Kidney epithelial cell (primary cell): ENCODE measurements around the gene HS3ST3B1. TPM values are rescaled to one million over a fixed set of nuclear protein-coding genes. Genes with fewer than 3 reads are reported as not detected.

Experiments
- DNase-seq: peaks from one replicate; pipeline ENCODE4 v3.0.0-alpha.2; 2010; ENCODE audit warnings: low read depth
- H3K27me3 ChIP-seq: 2 replicates; pipeline ENCODE4 v1.6.0; 2011; ENCODE audit warnings: low read length; ENCODE audit not compliant: control insufficient read depth, insufficient read depth
- H3K36me3 ChIP-seq: 2 replicates; pipeline ENCODE4 v1.5.1; 2011; ENCODE audit warnings: low read length; ENCODE audit not compliant: control insufficient read depth, insufficient read depth
- H3K4me3 ChIP-seq: 2 replicates; pipeline ENCODE4 v1.5.1; 2011; ENCODE audit warnings: low read depth, mild to moderate bottlenecking, control low read depth, low read length
- CTCF ChIP-seq: IDR thresholded peaks from 2 replicates; pipeline ENCODE4 v1.5.1; 2011; ENCODE audit warnings: mild to moderate bottlenecking, moderate library complexity, low read length, control low read depth, inconsistent platforms; ENCODE audit not compliant: insufficient read depth, poor library complexity, severe bottlenecking
- total RNA-seq: library from RNA; depleted of rRNA; stranded (reverse); fragments of >200 nt; gene quantifications from 2 replicates; pipeline ENCODE4 v1.2.3, GENCODE V29; 2015

The HS3ST3B1 gene
- total RNA-seq, 1 donor from 2014 or later = 25.1 TPM

DNA sequence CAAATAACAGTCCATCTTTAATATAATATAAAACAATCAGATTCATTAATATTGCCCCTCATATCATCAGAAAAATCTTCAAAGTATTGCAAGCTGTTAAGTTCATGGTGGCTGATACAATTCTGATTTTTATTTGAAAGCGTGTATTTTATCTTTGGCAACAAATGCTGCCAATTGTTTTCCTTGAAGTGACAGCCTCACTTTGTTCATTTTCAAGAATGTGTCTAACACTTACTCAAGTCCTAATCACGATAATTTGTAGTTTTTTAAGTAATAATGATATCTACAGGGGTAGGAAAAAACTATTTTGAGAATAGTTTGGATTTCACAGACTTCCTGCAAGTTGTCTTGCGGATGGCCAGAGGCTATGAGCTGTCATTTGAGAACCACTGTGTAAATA lies 75.8 kb downstream of the HS3ST3B1 start:
- H3K36me3 ChIP-seq = no peaks in the 10 kb centered on the region
- H3K4me3 ChIP-seq = no peak overlapping the region
- DNase-seq = no peak
- TF ChIP-seq CTCF = no peak
- H3K27me3 ChIP-seq = no peaks in the 10 kb centered on the region

GRCh38 chr17:14381606-14382005 lies 80.7 kb downstream of the HS3ST3B1 start:
- no peak for DNase-seq
- TF ChIP-seq CTCF = no peak

GRCh38 chr17:14387036-14387435 lies 86.2 kb downstream of the HS3ST3B1 start:
- no peak for TF ChIP-seq CTCF
- Histone ChIP-seq H3K27me3 (no peaks in the 10 kb centered on the region), H3K4me3 (no peak overlapping the region), H3K36me3 (no peaks in the 10 kb centered on the region)
- no peak for DNase-seq

More at GRCh38 chr17:14381606-14382005, 80.7 kb downstream of the HS3ST3B1 start:
- no peak overlapping the region for H3K4me3 ChIP-seq
- H3K36me3 ChIP-seq = no peaks in the 10 kb centered on the region
- H3K27me3 ChIP-seq = no peaks in the 10 kb centered on the region

GRCh38 chr17:14389681-14390080 lies 88.8 kb downstream of the HS3ST3B1 start:
- DNase-seq = no peak
- Histone ChIP-seq H3K36me3 (no peaks in the 10 kb centered on the region), H3K27me3 (no peaks in the 10 kb centered on the region), H3K4me3 (no peak overlapping the region)
- TF ChIP-seq CTCF = no peak

DNA sequence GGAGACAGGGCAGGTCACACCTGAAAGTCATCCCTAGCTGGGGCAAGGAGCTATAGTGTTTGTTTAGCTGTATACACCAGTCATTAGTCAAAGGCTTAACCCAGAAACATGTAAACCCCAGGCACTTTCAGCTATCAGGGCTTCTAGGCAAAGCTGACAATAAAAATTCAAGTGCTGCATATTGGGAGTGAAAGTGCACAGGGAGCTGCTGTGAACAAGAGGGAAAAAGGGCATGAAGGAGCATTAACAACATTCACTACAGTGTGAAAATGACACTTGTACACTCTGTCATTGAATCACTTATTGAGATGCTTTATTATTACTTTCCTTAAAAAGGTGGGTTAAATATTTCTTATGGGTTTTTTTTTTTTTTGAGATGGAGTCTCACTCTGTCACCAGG lies 92.8 kb downstream of the HS3ST3B1 start:
- no peak for DNase-seq
- H3K36me3 ChIP-seq = no peaks in the 10 kb centered on the region
- H3K4me3 ChIP-seq = no peak overlapping the region
- H3K27me3 ChIP-seq = no peaks in the 10 kb centered on the region
- TF ChIP-seq CTCF = no peak

- no peaks in the 10 kb centered on the region for H3K36me3 ChIP-seq
- no peak overlapping the region for H3K4me3 ChIP-seq
- TF ChIP-seq CTCF = no peak
- no peaks in the 10 kb centered on the region for H3K27me3 ChIP-seq
- DNase-seq = no peak
Measured at GRCh38 chr17:14395255-14395654, 94.4 kb downstream of the HS3ST3B1 start.
